HG02642 (cell line): Measurements from ENCODE around the gene EEF1A2.

ENCODE experiments used
- ATAC-seq: cut with Tn5 transposase; IDR thresholded peaks from one replicate; pipeline ENCODE4 v1.9.1; 2021; ENCODE audit warnings: mild to moderate bottlenecking; ENCODE audit not compliant: unreplicated experiment, poor library complexity

The EEF1A2 gene

GRCh38 chr20:63440366-63440955 is 58.4 kb downstream of the EEF1A2 start:
- no peak for ATAC-seq

DNA sequence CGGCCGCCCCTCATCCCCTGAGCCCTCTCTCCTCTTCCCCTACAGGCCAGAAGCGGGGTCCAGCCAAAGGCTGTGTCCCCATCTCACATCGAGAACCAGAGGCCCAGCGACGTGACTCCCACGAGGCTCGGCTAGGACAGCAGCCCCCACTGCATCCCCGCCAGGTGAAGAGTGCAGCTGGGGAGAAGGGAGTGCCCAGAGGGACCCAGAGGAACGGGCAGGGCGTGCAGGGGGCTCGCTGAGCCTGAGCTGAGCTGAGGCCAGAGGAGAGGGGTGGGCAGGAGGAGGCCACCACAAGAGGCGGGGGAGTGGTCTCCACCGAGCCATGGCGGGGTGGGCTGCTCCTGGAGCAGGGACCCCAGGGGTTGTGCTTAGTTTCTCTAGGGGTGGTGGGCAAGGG is 59.0 kb downstream of the EEF1A2 start:
- ATAC-seq = no peak

DNA sequence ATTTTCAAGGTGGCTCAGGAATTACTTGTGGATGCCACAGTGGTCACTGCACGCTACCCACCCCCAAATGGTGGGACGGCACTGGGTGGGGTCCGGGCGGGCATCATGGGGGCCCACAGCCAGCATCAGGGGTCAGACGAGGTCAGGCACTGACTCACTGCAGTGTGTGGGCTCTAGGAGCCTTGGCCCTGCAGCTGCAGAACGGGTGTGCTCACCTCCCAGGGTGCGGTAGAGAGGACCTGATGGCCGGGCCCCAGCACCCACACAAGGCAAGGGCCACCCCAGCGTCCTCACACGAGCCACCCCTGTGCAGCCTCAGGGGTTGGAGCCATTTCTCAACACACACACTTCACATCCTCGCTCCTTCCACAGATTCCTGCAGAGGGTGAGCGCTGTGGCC is 60.8 kb downstream of the EEF1A2 start:
- no peak for ATAC-seq
